ENCODE measurements around the gene CAMK2N1.

DNA sequence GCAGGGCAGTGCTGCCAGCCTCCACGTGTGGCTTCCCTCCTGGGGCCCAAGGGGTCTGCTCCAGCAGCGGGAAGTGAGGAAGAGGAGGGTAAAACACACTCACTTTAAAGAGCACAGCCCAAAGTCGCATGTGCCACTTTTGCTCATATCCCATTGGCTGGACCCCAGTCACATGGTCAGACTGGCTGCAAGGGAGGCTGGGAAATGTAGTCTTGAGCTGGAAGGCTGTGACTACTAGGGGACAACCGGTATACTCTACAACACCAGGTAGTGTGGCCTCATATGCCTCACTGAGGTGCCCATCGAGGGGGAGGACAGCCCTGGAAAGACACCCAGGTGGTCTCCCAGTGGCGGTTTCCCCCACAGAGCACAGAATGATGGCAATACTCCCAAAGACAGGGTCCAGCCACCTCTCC lies 45.2 kb downstream of the CAMK2N1 start:
- TF ChIP-seq, protein P1, sequence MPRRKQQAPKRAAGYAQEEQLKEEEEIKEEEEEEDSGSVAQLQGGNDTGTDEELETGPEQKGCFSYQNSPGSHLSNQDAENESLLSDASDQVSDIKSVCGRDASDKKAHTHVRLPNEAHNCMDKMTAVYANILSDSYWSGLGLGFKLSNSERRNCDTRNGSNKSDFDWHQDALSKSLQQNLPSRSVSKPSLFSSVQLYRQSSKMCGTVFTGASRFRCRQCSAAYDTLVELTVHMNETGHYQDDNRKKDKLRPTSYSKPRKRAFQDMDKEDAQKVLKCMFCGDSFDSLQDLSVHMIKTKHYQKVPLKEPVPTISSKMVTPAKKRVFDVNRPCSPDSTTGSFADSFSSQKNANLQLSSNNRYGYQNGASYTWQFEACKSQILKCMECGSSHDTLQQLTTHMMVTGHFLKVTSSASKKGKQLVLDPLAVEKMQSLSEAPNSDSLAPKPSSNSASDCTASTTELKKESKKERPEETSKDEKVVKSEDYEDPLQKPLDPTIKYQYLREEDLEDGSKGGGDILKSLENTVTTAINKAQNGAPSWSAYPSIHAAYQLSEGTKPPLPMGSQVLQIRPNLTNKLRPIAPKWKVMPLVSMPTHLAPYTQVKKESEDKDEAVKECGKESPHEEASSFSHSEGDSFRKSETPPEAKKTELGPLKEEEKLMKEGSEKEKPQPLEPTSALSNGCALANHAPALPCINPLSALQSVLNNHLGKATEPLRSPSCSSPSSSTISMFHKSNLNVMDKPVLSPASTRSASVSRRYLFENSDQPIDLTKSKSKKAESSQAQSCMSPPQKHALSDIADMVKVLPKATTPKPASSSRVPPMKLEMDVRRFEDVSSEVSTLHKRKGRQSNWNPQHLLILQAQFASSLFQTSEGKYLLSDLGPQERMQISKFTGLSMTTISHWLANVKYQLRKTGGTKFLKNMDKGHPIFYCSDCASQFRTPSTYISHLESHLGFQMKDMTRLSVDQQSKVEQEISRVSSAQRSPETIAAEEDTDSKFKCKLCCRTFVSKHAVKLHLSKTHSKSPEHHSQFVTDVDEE (CRISPR knock-in tag; IDR thresholded peaks at IDR 0.05), result no peak
- TF ChIP-seq PPARA (CRISPR knock-in tag; IDR thresholded peaks at IDR 0.05; ENCODE audit: borderline replicate concordance) (no peak), ZNF70 (CRISPR knock-in tag; IDR thresholded peaks at IDR 0.05) (no peak), ZFP30 (CRISPR knock-in tag; IDR thresholded peaks at IDR 0.05) (no peak), CREB5 (CRISPR knock-in tag; IDR thresholded peaks at IDR 0.05; ENCODE audit: low read depth) (no peak)
- TF ChIP-seq, protein P2, sequence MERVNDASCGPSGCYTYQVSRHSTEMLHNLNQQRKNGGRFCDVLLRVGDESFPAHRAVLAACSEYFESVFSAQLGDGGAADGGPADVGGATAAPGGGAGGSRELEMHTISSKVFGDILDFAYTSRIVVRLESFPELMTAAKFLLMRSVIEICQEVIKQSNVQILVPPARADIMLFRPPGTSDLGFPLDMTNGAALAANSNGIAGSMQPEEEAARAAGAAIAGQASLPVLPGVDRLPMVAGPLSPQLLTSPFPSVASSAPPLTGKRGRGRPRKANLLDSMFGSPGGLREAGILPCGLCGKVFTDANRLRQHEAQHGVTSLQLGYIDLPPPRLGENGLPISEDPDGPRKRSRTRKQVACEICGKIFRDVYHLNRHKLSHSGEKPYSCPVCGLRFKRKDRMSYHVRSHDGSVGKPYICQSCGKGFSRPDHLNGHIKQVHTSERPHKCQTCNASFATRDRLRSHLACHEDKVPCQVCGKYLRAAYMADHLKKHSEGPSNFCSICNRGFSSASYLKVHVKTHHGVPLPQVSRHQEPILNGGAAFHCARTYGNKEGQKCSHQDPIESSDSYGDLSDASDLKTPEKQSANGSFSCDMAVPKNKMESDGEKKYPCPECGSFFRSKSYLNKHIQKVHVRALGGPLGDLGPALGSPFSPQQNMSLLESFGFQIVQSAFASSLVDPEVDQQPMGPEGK (CRISPR knock-in tag; IDR thresholded peaks at IDR 0.05; ENCODE audit: borderline replicate concordance), result no peak

Measured in SK-N-SH treated with all-trans-retinoic acid at 6 μM for 48 hours (cell line).